Testis (tissue), 3 donors: ENCODE measurements around the gene CAMTA1. TPM values are rescaled to one million over a fixed set of nuclear protein-coding genes. Genes with fewer than 3 reads are reported as not detected.

Source experiments
- DNase-seq: peaks from one replicate; pipeline ENCODE4 v3.0.0-alpha.2; 2019
- H3K27ac ChIP-seq, 2 donors: fragments of 200-600 bp; sonication (generic); one replicate each; pipeline ENCODE4 v1.5.1; 2019
- H3K27me3 ChIP-seq: fragments of 200-600 bp; sonication (generic); one replicate; pipeline ENCODE4 v1.5.1; 2019
- H3K36me3 ChIP-seq: fragments of 200-600 bp; sonication (generic); one replicate; pipeline ENCODE4 v1.5.1; 2017; ENCODE audit warnings: low read depth; ENCODE audit errors: missing control alignments
- H3K4me1 ChIP-seq: fragments of 200-600 bp; sonication (generic); one replicate; pipeline ENCODE4 v1.5.1; 2019
- H3K4me3 ChIP-seq, 2 donors: fragments of 200-600 bp; sonication (generic); one replicate each; pipeline ENCODE4 v1.5.1; 2017 to 2019
- H3K9me3 ChIP-seq: fragments of 200-600 bp; sonication (generic); one replicate; pipeline ENCODE4 v1.5.1; 2017
- CTCF ChIP-seq, 3 experiments: fragments of 450-650 bp in 2 of 3; fragments of 200-600 bp in 1 of 3; sonication (generic) in 1 of 3; IDR thresholded peaks; one replicate each; pipeline ENCODE4 v1.5.1; 2016 to 2019; ENCODE audit warnings: antibody characterized with exemption in 3 of 3, mild to moderate bottlenecking in 2 of 3, moderate library complexity in 1 of 3
- POLR2A ChIP-seq: fragments of 450-650 bp; IDR thresholded peaks from one replicate; pipeline ENCODE4 v1.6.1; 2017; ENCODE audit warnings: antibody characterized with exemption, mild to moderate bottlenecking, moderate library complexity
- WGBS, 2 donors: methylation state at CpG; one replicate each; pipeline ENCODE4 v1.1.5; 2018; 5-methylcytosine and 5-hydroxymethylcytosine counted together
- intact Hi-C: fragments of 100-400 bp; cut with DNase I; formaldehyde crosslinking; loops from one replicate; pipeline ENCODE4 v1.15.1; 2023; ENCODE audit warnings: low total_unique reads
- polyA plus RNA-seq: library from polyadenylated mRNA; stranded (reverse); fragments of 350-450 nt; fragmentation: Illumina TruSeq; extraction: RNeasy Lipid Tissue Mini Kit (QIAGEN cat#74804); gene quantifications from one replicate; pipeline ENCODE4 v1.2.3, GENCODE V29; 2014; ENCODE audit warnings: low read depth, low replicate concordance; ENCODE audit not compliant: insufficient read depth
- total RNA-seq, 2 donors: library from RNA; depleted of rRNA; stranded (reverse); fragments of >200 nt; gene quantifications; one replicate each; pipeline ENCODE4 v1.2.3, GENCODE V29; 2016

The CAMTA1 gene
- total and polyA plus RNA-seq, 3 donors from 2014 or later = 116 to 158 (median 119) TPM

GRCh38 chr1:7606096-7606495 lies 820.8 kb downstream of the CAMTA1 start:
- intact Hi-C loops = no loop called here
- Histone ChIP-seq H3K36me3 (no peaks in the 10 kb centered on the region), H3K27me3 (no peaks in the 10 kb centered on the region), H3K4me1 (no peaks in the 10 kb centered on the region), H3K9me3 (no peaks in the 10 kb centered on the region), H3K4me3 (no peak overlapping the region), H3K27ac (no peak overlapping the region)
- 79 to 84% methylated on average over 3 to 4 of the region's 4 CpGs for WGBS, 2 donors
- DNase-seq = no peak
- TF ChIP-seq CTCF (IDR thresholded peaks at IDR 0.05) (no peak), POLR2A (no peak)

DNA sequence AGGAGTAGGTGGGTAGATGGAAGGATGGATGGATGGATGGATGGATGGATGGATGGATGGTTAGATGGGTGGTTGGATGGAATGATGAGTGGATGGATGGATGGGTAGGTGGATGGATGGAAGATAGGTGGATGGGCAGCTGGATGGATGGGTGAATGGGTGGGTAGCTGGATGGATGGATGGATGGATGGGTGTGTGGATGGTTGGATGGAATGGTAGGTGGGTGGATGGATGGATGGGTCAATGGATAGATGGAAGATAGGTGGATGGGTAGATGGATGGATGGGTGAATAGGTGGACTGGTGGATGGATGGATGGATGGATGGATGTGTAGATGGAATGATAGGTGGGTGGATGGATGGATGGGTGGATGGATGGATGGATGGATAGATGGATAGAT lies 821.8 kb downstream of the CAMTA1 start:
- no peak overlapping the region for H3K27ac ChIP-seq
- no peaks in the 10 kb centered on the region for H3K9me3 ChIP-seq
- no peaks in the 10 kb centered on the region for H3K36me3 ChIP-seq
- H3K27me3 ChIP-seq = no peaks in the 10 kb centered on the region
- H3K4me3 ChIP-seq = no peak overlapping the region
- H3K4me1 ChIP-seq = no peaks in the 10 kb centered on the region
- TF ChIP-seq POLR2A = no peak
- TF ChIP-seq CTCF (IDR thresholded peaks at IDR 0.05) = no peak
- no peak for DNase-seq
- intact Hi-C loops = no loop called here

DNA sequence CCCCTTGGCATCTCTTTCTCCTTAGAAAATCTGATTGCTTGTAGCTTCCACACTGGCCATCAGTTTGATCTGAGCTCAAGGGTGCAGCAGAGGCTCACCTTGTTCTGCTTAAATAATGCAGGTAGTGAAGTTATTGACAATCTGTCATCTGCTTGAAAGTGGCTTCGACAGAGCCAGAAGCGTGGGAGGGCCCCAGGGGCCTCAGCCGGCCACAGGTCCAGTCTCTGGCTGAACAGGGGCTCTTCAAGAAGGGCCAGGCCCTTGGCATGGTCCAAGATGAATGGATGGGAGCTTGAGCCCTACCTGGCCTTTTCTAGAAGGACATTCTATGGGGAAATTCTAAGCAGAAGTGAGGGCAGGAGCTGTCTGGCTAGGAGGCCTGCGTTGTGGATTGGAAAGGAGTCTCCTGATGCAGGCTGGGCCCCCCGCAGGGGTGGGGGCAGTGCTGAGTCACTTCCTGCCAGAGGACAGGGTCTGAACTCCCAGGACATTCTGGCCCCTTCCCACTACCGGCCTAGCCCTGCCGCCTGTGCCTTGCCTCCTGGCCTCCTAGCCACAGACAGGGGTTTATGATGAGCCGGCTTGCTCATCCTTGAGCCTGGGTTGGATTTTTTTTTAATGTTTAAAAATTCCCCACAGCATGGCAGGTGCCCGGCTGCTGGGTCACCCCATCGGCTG lies 823.5 kb downstream of the CAMTA1 start:
- Histone ChIP-seq H3K27me3 (no peaks in the 10 kb centered on the region), H3K4me3 (no peak overlapping the region), H3K27ac (no peak overlapping the region), H3K9me3 (no peaks in the 10 kb centered on the region), H3K36me3 (no peaks in the 10 kb centered on the region), H3K4me1 (no peaks in the 10 kb centered on the region)
- 73 to 83% methylated on average over 9 to 10 of the region's 10 CpGs for WGBS, 2 donors
- no peak for DNase-seq
- intact Hi-C loops = no loop called here
- no peak for TF ChIP-seq POLR2A
- TF ChIP-seq CTCF (IDR thresholded peaks at IDR 0.05) = no peak

DNA sequence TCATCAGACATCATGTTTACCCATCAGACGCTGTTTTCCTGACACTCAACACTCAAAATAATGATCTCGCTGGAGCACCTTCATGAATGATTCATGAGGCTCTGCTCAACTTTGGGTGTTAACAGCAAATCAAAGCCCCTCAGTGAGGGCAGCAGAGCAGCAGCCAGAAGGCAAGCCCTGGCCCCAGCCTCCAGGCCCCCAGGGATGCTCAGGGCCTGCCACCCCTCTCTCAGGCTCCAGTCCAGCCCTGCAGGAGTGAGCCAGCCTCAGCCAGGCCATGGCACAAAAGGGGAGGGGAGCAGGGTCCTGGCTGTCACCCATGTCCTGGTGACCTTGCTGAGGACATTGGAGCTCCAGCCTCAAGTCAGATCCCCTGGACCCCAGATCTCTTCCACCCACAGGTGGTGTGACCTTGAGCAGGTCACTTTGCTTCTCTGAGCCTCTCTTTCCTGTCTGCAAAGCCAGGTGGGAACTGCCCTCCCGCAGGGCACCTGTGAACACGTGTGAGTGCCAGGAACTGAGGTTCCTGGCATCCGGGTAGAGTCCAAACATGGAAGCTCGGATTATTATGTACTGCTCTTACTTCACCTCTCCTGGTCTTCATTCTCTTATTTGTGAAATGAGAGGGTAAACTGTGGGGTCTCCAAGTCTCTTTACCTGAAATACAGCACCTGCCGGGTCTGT lies 824.2 kb downstream of the CAMTA1 start:
- Histone ChIP-seq H3K27ac (no peak overlapping the region), H3K9me3 (no peaks in the 10 kb centered on the region), H3K4me1 (no peaks in the 10 kb centered on the region), H3K27me3 (no peaks in the 10 kb centered on the region), H3K36me3 (no peaks in the 10 kb centered on the region), H3K4me3 (no peak overlapping the region)
- intact Hi-C loops = no loop called here
- DNase-seq = no peak
- WGBS, 2 donors = 93 to 94% methylated on average over 7 of the region's 7 CpGs
- no peak for TF ChIP-seq CTCF (IDR thresholded peaks at IDR 0.05)
- no peak for TF ChIP-seq POLR2A
